ENCODE measurements around the gene CNGB1. TPM values are rescaled to one million over a fixed set of nuclear protein-coding genes. Genes with fewer than 3 reads are reported as not detected.

The CNGB1 gene
- polyA plus RNA-seq, 1 donor from 2014 or later = 20.7 TPM

DNA sequence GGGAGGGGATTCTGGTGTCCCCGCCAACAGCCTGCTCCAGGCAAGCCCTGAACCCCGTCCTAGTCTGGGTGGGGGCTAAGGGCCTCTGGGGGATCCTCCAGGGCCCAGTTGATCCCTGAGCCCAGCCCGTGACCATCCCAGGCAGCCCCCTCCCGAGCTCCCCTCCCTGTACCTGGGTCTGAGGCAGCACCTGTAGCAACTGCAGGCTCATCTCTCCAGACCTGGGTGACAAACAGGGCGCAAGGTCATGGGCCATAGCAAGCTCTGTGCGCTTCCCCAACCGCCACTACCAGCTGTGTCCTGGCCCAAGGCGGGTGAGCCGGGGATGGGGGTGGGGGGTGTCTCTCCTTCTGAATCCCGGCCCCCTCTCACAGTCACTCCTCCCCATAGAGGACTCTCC is 10.6 kb downstream of the CNGB1 start:
- Histone ChIP-seq H3K36me3 (ENCODE audit: insufficient read depth, low read length) (no peaks in the 10 kb centered on the region), H3K4me3 (ENCODE audit: low read length) (no peak overlapping the region), H3K9me3 (ENCODE audit: low read length) (no peaks in the 10 kb centered on the region), H3K79me2 (replicated peaks; ENCODE audit: insufficient read depth, low read length) (no peaks in the 10 kb centered on the region), H3K9me2 (ENCODE audit: insufficient read depth, low read length) (no peaks in the 10 kb centered on the region), H4K20me1 (ENCODE audit: insufficient read depth) (no peaks in the 10 kb centered on the region), H3K4me2 (ENCODE audit: low read length) (no peak overlapping the region), H3K27me3 (ENCODE audit: insufficient read depth, low read depth, low read length) (no peaks in the 10 kb centered on the region), H3F3A (ENCODE audit: insufficient read depth, low read length, poor library complexity, severe bottlenecking) (no peaks in the 10 kb centered on the region), H3K27ac (ENCODE audit: low read length) (no peak overlapping the region), H2AFZ (ENCODE audit: low read depth, low read length) (no peak overlapping the region), H3K9ac (ENCODE audit: low read length) (no peak overlapping the region)
- no peak for TF ChIP-seq MXI1 (conservative IDR thresholded peaks at IDR 0.05; ENCODE audit: poor library complexity, severe bottlenecking)
- no peak for TF ChIP-seq RAD21 (conservative IDR thresholded peaks at IDR 0.05)
- TF ChIP-seq TAF1 (IDR thresholded peaks at IDR 0.05; ENCODE audit: low read depth) = no peak
- TF ChIP-seq, protein P1, sequence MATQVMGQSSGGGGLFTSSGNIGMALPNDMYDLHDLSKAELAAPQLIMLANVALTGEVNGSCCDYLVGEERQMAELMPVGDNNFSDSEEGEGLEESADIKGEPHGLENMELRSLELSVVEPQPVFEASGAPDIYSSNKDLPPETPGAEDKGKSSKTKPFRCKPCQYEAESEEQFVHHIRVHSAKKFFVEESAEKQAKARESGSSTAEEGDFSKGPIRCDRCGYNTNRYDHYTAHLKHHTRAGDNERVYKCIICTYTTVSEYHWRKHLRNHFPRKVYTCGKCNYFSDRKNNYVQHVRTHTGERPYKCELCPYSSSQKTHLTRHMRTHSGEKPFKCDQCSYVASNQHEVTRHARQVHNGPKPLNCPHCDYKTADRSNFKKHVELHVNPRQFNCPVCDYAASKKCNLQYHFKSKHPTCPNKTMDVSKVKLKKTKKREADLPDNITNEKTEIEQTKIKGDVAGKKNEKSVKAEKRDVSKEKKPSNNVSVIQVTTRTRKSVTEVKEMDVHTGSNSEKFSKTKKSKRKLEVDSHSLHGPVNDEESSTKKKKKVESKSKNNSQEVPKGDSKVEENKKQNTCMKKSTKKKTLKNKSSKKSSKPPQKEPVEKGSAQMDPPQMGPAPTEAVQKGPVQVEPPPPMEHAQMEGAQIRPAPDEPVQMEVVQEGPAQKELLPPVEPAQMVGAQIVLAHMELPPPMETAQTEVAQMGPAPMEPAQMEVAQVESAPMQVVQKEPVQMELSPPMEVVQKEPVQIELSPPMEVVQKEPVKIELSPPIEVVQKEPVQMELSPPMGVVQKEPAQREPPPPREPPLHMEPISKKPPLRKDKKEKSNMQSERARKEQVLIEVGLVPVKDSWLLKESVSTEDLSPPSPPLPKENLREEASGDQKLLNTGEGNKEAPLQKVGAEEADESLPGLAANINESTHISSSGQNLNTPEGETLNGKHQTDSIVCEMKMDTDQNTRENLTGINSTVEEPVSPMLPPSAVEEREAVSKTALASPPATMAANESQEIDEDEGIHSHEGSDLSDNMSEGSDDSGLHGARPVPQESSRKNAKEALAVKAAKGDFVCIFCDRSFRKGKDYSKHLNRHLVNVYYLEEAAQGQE (IDR thresholded peaks at IDR 0.05; ENCODE audit: borderline replicate concordance) = no peak
- no peak for TF ChIP-seq EZH2 (IDR thresholded peaks at IDR 0.05; ENCODE audit: borderline replicate concordance, insufficient read depth, low read length, poor library complexity, severe bottlenecking)
- TF ChIP-seq, protein P2, sequence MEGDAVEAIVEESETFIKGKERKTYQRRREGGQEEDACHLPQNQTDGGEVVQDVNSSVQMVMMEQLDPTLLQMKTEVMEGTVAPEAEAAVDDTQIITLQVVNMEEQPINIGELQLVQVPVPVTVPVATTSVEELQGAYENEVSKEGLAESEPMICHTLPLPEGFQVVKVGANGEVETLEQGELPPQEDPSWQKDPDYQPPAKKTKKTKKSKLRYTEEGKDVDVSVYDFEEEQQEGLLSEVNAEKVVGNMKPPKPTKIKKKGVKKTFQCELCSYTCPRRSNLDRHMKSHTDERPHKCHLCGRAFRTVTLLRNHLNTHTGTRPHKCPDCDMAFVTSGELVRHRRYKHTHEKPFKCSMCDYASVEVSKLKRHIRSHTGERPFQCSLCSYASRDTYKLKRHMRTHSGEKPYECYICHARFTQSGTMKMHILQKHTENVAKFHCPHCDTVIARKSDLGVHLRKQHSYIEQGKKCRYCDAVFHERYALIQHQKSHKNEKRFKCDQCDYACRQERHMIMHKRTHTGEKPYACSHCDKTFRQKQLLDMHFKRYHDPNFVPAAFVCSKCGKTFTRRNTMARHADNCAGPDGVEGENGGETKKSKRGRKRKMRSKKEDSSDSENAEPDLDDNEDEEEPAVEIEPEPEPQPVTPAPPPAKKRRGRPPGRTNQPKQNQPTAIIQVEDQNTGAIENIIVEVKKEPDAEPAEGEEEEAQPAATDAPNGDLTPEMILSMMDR (IDR thresholded peaks at IDR 0.05; ENCODE audit: poor library complexity, severe bottlenecking) = no peak

DNA sequence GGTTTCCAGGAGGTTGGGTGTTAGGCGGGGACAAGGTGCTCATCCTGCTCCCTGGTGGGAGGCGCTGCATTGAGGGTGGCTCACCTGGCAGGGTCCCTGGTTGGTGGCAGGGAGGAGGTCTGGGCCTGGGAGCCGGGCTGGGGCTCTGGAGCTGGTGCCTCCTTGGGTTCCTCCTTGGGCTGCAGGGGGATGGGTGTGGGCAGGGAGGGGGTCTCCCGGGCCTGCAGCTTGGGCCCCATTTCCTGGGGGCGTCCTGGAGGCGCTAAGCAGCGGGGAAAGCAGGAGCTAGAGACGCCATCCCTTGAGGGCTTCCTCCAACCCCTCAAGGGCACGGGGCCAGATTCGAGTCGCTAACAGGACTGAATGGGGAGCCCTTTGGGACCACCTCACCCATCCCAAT is 11.1 kb downstream of the CNGB1 start:
- Histone ChIP-seq H3K9me3 (ENCODE audit: low read length) (no peaks in the 10 kb centered on the region), H3K27ac (ENCODE audit: low read length) (no peak overlapping the region), H3K36me3 (ENCODE audit: insufficient read depth, low read length) (no peaks in the 10 kb centered on the region), H4K20me1 (ENCODE audit: insufficient read depth) (no peaks in the 10 kb centered on the region), H3K9ac (ENCODE audit: low read length) (no peak overlapping the region), H3F3A (ENCODE audit: insufficient read depth, low read length, poor library complexity, severe bottlenecking) (no peaks in the 10 kb centered on the region), H3K4me3 (ENCODE audit: low read length) (no peak overlapping the region), H2AFZ (ENCODE audit: low read depth, low read length) (no peak overlapping the region), H3K4me2 (ENCODE audit: low read length) (no peak overlapping the region), H3K79me2 (replicated peaks; ENCODE audit: insufficient read depth, low read length) (no peaks in the 10 kb centered on the region), H3K27me3 (ENCODE audit: insufficient read depth, low read depth, low read length) (no peaks in the 10 kb centered on the region), H3K9me2 (ENCODE audit: insufficient read depth, low read length) (no peaks in the 10 kb centered on the region)
- no peak for TF ChIP-seq EP300 (conservative IDR thresholded peaks at IDR 0.05; ENCODE audit: poor library complexity, severe bottlenecking)
- TF ChIP-seq TAF1 (IDR thresholded peaks at IDR 0.05; ENCODE audit: low read depth) = no peak
- TF ChIP-seq, protein P1 (IDR thresholded peaks at IDR 0.05; ENCODE audit: borderline replicate concordance) = no peak

Data from neural cell (in vitro differentiated cells).